IMR-90 (cell line): ENCODE results near the gene NEDD4L. TPM values are rescaled to one million over a fixed set of nuclear protein-coding genes. Genes with fewer than 3 reads are reported as not detected.
A peak's percentile ranks its signal among the peaks of the same experiment; 100 is the strongest.

Experiments used
- ATAC-seq: fragments of 200-7000 bp; cut with Tn5 transposase; 2 replicates; pipeline ENCODE4 v1.9.1; 2020; ENCODE audit warnings: low read depth, mild to moderate bottlenecking, moderate library complexity
- BruUV-seq: library from RNA; stranded (reverse); fragments of 400-500 nt; replicated peaks from 2 replicates; lab custom pipeline; 2021; lab: Mats Ljungman, UMichigan
- CTCF ChIA-PET: fragments of 300-600 bp; formaldehyde crosslinking; extraction: SDS; loops from one replicate; lab custom pipeline; 2021; ENCODE audit warnings: antibody characterized with exemption; lab: Yijun Ruan, JAX
- POLR2A ChIA-PET: fragments of 300-600 bp; sonication (Branson Sonifier 250); formaldehyde crosslinking; loops from one replicate; lab custom pipeline; 2022; ENCODE audit warnings: antibody characterized with exemption; ENCODE audit not compliant: unreplicated experiment; lab: Charles Lee
- DNase-seq: peaks from one replicate; pipeline ENCODE4 v3.0.0; 2013
- H2AFZ ChIP-seq: replicated peaks from 2 replicates; pipeline ENCODE3; 2013; ENCODE audit warnings: low read length, mild to moderate bottlenecking; ENCODE audit not compliant: poor library complexity
- H2AK5ac ChIP-seq: 2 replicates; pipeline ENCODE4 v1.6.1; 2013; ENCODE audit warnings: low read depth, low read length, inconsistent platforms
- H2AK9ac ChIP-seq: replicated peaks from 2 replicates; pipeline ENCODE3; 2013; ENCODE audit warnings: mild to moderate bottlenecking, low read depth, low read length, moderate library complexity; ENCODE audit not compliant: poor library complexity
- H2BK120ac ChIP-seq: 2 replicates; pipeline ENCODE4 v1.6.1; 2013; ENCODE audit warnings: low read depth, low read length, inconsistent platforms
- H2BK15ac ChIP-seq: 3 replicates; pipeline ENCODE4 v1.6.1; 2013; ENCODE audit warnings: low read depth, low read length, inconsistent platforms
- H2BK20ac ChIP-seq: 2 replicates; pipeline ENCODE4 v1.6.1; 2013; ENCODE audit warnings: low read depth, mild to moderate bottlenecking, inconsistent platforms, low read length, moderate library complexity
- H2BK5ac ChIP-seq: 2 replicates; pipeline ENCODE4 v1.6.1; 2013; ENCODE audit warnings: mild to moderate bottlenecking, low read depth, low read length, inconsistent platforms; ENCODE audit not compliant: poor library complexity, severe bottlenecking
- H3K14ac ChIP-seq: replicated peaks from 2 replicates; pipeline ENCODE4 v1.6.1; 2013; ENCODE audit warnings: low read depth, low read length, inconsistent platforms
- H3K18ac ChIP-seq: 2 replicates; pipeline ENCODE4 v1.6.1; 2013; ENCODE audit warnings: low read depth, low read length, control low read depth
- H3K23ac ChIP-seq: 2 replicates; pipeline ENCODE4 v1.6.1; 2013; ENCODE audit warnings: low read depth, low read length, inconsistent platforms
- H3K27ac ChIP-seq: 2 replicates; pipeline ENCODE4 v1.5.1; 2013; ENCODE audit warnings: mild to moderate bottlenecking, control low read depth, low read length; ENCODE audit not compliant: insufficient read depth
- H3K27me3 ChIP-seq: 2 replicates; pipeline ENCODE4 v1.6.1; 2013; ENCODE audit warnings: low read length; ENCODE audit not compliant: control insufficient read depth, insufficient read depth
- H3K36me3 ChIP-seq: 2 replicates; pipeline ENCODE4 v1.6.1; 2013; ENCODE audit warnings: low read length, mixed read lengths; ENCODE audit not compliant: control insufficient read depth, insufficient read depth
- H3K4ac ChIP-seq: 2 replicates; pipeline ENCODE4 v1.6.1; 2013; ENCODE audit warnings: low read depth, low read length, inconsistent platforms
- H3K4me1 ChIP-seq: 2 replicates; pipeline ENCODE4 v1.6.1; 2013; ENCODE audit warnings: low read length, mixed read lengths; ENCODE audit not compliant: control insufficient read depth, insufficient read depth
- H3K4me2 ChIP-seq: 2 replicates; pipeline ENCODE4 v1.6.1; 2013; ENCODE audit warnings: low read depth, mild to moderate bottlenecking, control low read depth, low read length, moderate library complexity
- H3K4me3 ChIP-seq: 2 replicates; pipeline ENCODE4 v1.5.1; 2013; ENCODE audit warnings: low read depth, mild to moderate bottlenecking, control low read depth, low read length, moderate library complexity; ENCODE audit not compliant: insufficient read depth
- H3K56ac ChIP-seq: 2 replicates; pipeline ENCODE4 v1.6.1; 2013; ENCODE audit warnings: low read length, inconsistent platforms; ENCODE audit not compliant: insufficient read depth; ENCODE audit errors: extremely low read depth
- H3K79me1 ChIP-seq, 2 experiments: 2 replicates each; pipeline ENCODE4 v1.6.1; 2013; ENCODE audit warnings: low read length in 2 of 2, inconsistent platforms in 1 of 2, low read depth in 1 of 2
- H3K9ac ChIP-seq: 2 replicates; pipeline ENCODE4 v1.6.1; 2013; ENCODE audit warnings: low read depth, low read length, control low read depth
- H3K9me1 ChIP-seq: 2 replicates; pipeline ENCODE4 v1.6.1; 2013; ENCODE audit warnings: low read length, inconsistent platforms; ENCODE audit not compliant: insufficient read depth
- H3K9me3 ChIP-seq: 2 replicates; pipeline ENCODE4 v1.6.1; 2013; ENCODE audit warnings: low read length; ENCODE audit not compliant: control insufficient read depth, insufficient read depth
- H4K20me1 ChIP-seq: 2 replicates; pipeline ENCODE4 v1.6.1; 2013; ENCODE audit warnings: low read length, inconsistent platforms; ENCODE audit not compliant: insufficient read depth
- H4K5ac ChIP-seq: 2 replicates; pipeline ENCODE4 v1.6.1; 2013; ENCODE audit warnings: mild to moderate bottlenecking, low read depth, low read length, control low read depth
- H4K8ac ChIP-seq, 2 experiments: 2 replicates each; pipeline ENCODE4 v1.6.1; 2013; ENCODE audit warnings: low read depth in 2 of 2, low read length in 2 of 2, control low read depth in 1 of 2, inconsistent platforms in 1 of 2
- H4K91ac ChIP-seq: 2 replicates; pipeline ENCODE4 v1.6.1; 2013; ENCODE audit warnings: low read depth, low read length, inconsistent platforms; ENCODE audit not compliant: insufficient read depth
- BHLHE40 ChIP-seq: fragments of 150-350 bp; IDR thresholded peaks from 2 replicates; pipeline ENCODE4 v1.6.1; 2016; ENCODE audit warnings: mild to moderate bottlenecking, low read depth, low read length
- CEBPB ChIP-seq: IDR thresholded peaks from 2 replicates; pipeline ENCODE4 v1.6.1; 2012; ENCODE audit warnings: low read depth, low read length, improper control_type of control experiment
- CHD1 ChIP-seq: IDR thresholded peaks from 2 replicates; pipeline ENCODE4 v1.6.1; 2012; ENCODE audit warnings: low read depth, low read length, improper control_type of control experiment
- ELK1 ChIP-seq: fragments of 150-350 bp; IDR thresholded peaks from 2 replicates; pipeline ENCODE4 v1.6.1; 2016; ENCODE audit warnings: low read depth, mild to moderate bottlenecking, low read length, moderate library complexity, borderline replicate concordance
- FOS ChIP-seq: fragments of 150-350 bp; IDR thresholded peaks from 2 replicates; pipeline ENCODE4 v1.6.1; 2016; ENCODE audit warnings: low read depth, low read length
- MAFK ChIP-seq: IDR thresholded peaks from 2 replicates; pipeline ENCODE4 v1.6.1; 2012; ENCODE audit warnings: low read depth, low read length, improper control_type of control experiment
- MAZ ChIP-seq: IDR thresholded peaks from 2 replicates; pipeline ENCODE4 v1.6.1; 2012; ENCODE audit warnings: low read depth, mild to moderate bottlenecking, low read length, improper control_type of control experiment, moderate library complexity, borderline replicate concordance
- MXI1 ChIP-seq: IDR thresholded peaks from 2 replicates; pipeline ENCODE4 v1.6.1; 2012; ENCODE audit warnings: low read depth, mild to moderate bottlenecking, low read length, moderate library complexity, borderline replicate concordance
- NFE2L2 ChIP-seq: fragments of 150-350 bp; IDR thresholded peaks from 2 replicates; pipeline ENCODE4 v1.6.1; 2016; ENCODE audit warnings: low read depth, mild to moderate bottlenecking, low read length
- POLR2A ChIP-seq: IDR thresholded peaks from 2 replicates; pipeline ENCODE4 v1.6.1; 2012; ENCODE audit warnings: mild to moderate bottlenecking, low read depth, low read length
- RAD21 ChIP-seq: IDR thresholded peaks from 2 replicates; pipeline ENCODE4 v1.6.1; 2012; ENCODE audit warnings: low read length, improper control_type of control experiment
- RCOR1 ChIP-seq: IDR thresholded peaks from 2 replicates; pipeline ENCODE4 v1.6.1; 2012; ENCODE audit warnings: mild to moderate bottlenecking, low read length, improper control_type of control experiment; ENCODE audit not compliant: insufficient replicate concordance
- RFX5 ChIP-seq: IDR thresholded peaks from 2 replicates; pipeline ENCODE4 v1.8.0; 2012; ENCODE audit warnings: low read depth, mild to moderate bottlenecking, low read length, moderate library complexity
- SMC3 ChIP-seq: fragments of 150-350 bp; IDR thresholded peaks from 2 replicates; pipeline ENCODE4 v1.6.1; 2016; ENCODE audit warnings: low read depth, mild to moderate bottlenecking, antibody characterized with exemption, low read length, moderate library complexity
- WGBS, 2 experiments: methylation state at CpG; one replicate each; pipeline versions ENCODE4 v1.1.5 to v1.1.7; 2013; ENCODE audit warnings: missing lambda C conversion rate in 2 of 2; ENCODE audit not compliant: insufficient read length in 1 of 2; ENCODE audit errors: extremely low coverage in 2 of 2; 5-methylcytosine and 5-hydroxymethylcytosine counted together
- dilution Hi-C: fragments of 300-500 bp; cut with HindIII; formaldehyde crosslinking; loops from one replicate; pipeline ENCODE4 v1.14.3; 2018; ENCODE audit warnings: low sequenced_read_pairs; ENCODE audit not compliant: unreplicated experiment
- in situ Hi-C: fragments of 300-500 bp; cut with MboI; formaldehyde crosslinking; loops from 3 replicates; pipeline ENCODE4 v1.14.3; 2019; ENCODE audit warnings: low sequenced_read_pairs, inconsistent platforms, mixed read lengths
- intact Hi-C: fragments of 100-400 bp; cut with micrococcal nuclease; formaldehyde crosslinking; loops from 2 replicates; pipeline ENCODE4 v1.10.0; 2022
- polyA plus RNA-seq, 3 experiments: library from polyadenylated mRNA; depleted of rRNA; stranded (reverse); fragments of >200 nt; gene quantifications; 2 replicates each; pipeline ENCODE4 v1.2.3, GENCODE V29; 2012; ENCODE audit warnings: low replicate concordance in 1 of 3
- total RNA-seq: library from RNA; depleted of rRNA; stranded (reverse); fragments of >200 nt; gene quantifications from 2 replicates; pipeline ENCODE4 v1.2.3, GENCODE V29; 2012
- TF ChIP-seq, protein P1 (sequence below): conservative IDR thresholded peaks from 2 replicates; pipeline ENCODE4 v1.5.1; 2012; ENCODE audit warnings: mild to moderate bottlenecking, low read depth, low read length, improper control_type of control experiment
- TF ChIP-seq, protein P2 (sequence below): fragments of 150-350 bp; IDR thresholded peaks from 2 replicates; pipeline ENCODE4 v1.6.1; 2017; ENCODE audit warnings: mild to moderate bottlenecking, antibody characterized with exemption, low read length, low read depth

NEDD4L gene
- total and polyA plus RNA-seq, 2 of the 4 experiments (the other 2 are of a cell fraction) = 10.0 to 10.9 TPM

- 83% methylated on average over 3 of the region's 7 CpGs; no CpG with 5 or more reads in 1 of the 2 experiments for WGBS, 2 experiments
- no peak overlapping the region for H3K9ac ChIP-seq
- H3K9me1 ChIP-seq = peaks cover 11% of the 10 kb centered on the region
- H3K4me3 ChIP-seq = no peak overlapping the region
- H2AK5ac ChIP-seq = no peak overlapping the region
- peak overlapping the region; percentile 1; the same call in 1 of the 2 replicates for H3K4ac ChIP-seq
- no peak overlapping the region for H3K4me2 ChIP-seq
- no peak overlapping the region for H3K27ac ChIP-seq
- BruUV-seq = no TSS peak
- no peaks in the 10 kb centered on the region for H3K36me3 ChIP-seq
- H3K27me3 ChIP-seq = peaks cover 26% of the 10 kb centered on the region
- TF ChIP-seq, protein P1, sequence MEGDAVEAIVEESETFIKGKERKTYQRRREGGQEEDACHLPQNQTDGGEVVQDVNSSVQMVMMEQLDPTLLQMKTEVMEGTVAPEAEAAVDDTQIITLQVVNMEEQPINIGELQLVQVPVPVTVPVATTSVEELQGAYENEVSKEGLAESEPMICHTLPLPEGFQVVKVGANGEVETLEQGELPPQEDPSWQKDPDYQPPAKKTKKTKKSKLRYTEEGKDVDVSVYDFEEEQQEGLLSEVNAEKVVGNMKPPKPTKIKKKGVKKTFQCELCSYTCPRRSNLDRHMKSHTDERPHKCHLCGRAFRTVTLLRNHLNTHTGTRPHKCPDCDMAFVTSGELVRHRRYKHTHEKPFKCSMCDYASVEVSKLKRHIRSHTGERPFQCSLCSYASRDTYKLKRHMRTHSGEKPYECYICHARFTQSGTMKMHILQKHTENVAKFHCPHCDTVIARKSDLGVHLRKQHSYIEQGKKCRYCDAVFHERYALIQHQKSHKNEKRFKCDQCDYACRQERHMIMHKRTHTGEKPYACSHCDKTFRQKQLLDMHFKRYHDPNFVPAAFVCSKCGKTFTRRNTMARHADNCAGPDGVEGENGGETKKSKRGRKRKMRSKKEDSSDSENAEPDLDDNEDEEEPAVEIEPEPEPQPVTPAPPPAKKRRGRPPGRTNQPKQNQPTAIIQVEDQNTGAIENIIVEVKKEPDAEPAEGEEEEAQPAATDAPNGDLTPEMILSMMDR = no peak
- TF ChIP-seq NFE2L2 (no peak), MAFK (no peak), MXI1 (no peak), SMC3 (no peak), MAZ (no peak), CHD1 (no peak), CEBPB (no peak), BHLHE40 (no peak), RFX5 (no peak), RAD21 (no peak), POLR2A (no peak), RCOR1 (no peak), ELK1 (no peak), FOS (no peak)
- TF ChIP-seq, protein P2, sequence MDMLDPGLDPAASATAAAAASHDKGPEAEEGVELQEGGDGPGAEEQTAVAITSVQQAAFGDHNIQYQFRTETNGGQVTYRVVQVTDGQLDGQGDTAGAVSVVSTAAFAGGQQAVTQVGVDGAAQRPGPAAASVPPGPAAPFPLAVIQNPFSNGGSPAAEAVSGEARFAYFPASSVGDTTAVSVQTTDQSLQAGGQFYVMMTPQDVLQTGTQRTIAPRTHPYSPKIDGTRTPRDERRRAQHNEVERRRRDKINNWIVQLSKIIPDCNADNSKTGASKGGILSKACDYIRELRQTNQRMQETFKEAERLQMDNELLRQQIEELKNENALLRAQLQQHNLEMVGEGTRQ = no peak
- ATAC-seq (no peak), DNase-seq (no peak)
- no peak overlapping the region for H2BK120ac ChIP-seq
- H2BK5ac ChIP-seq = no peak overlapping the region
- H3K79me1 ChIP-seq = no peaks in the 10 kb centered on the region
- in situ Hi-C loops (no loop called here), intact Hi-C loops (no loop called here), dilution Hi-C loops (no loop called here)
- H3K23ac ChIP-seq = no peak overlapping the region
- peak overlapping the region; percentile 26 for H2AFZ ChIP-seq
- ChIA-PET POLR2A (no interaction called here), CTCF (no interaction called here)
- H4K20me1 ChIP-seq = no peaks in the 10 kb centered on the region
- H2BK15ac ChIP-seq = no peak overlapping the region
- no peaks in the 10 kb centered on the region for H3K9me3 ChIP-seq
- H4K91ac ChIP-seq = no peak overlapping the region
- peak overlapping the region; percentile 63 for H2BK20ac ChIP-seq
- H3K56ac ChIP-seq = no peak overlapping the region
- H4K8ac ChIP-seq = peak overlapping the region in 1 of 2 experiments; percentile 1; a peak in 1 of 4 replicates
- H2AK9ac ChIP-seq = no peak overlapping the region
- H3K18ac ChIP-seq = no peak overlapping the region
- H3K4me1 ChIP-seq = peaks cover 11% of the 10 kb centered on the region
- H4K5ac ChIP-seq = no peak overlapping the region
- H3K14ac ChIP-seq = peak overlapping the region; percentile 60
These were observed 372.1 kb downstream of the NEDD4L start for GRCh38 chr18:58416014-58416703.
